Activated CD8-positive, alpha-beta memory T cell treated with anti-CD3 and anti-CD28 coated beads for 1 hour (primary cell): ENCODE measurements around the gene AVEN.

Experiments
- DNase-seq, 2 donors: peaks; one replicate each; pipeline ENCODE4 v3.0.0-alpha.2; 2020; ENCODE audit warnings: low read depth in 1 of 2; ENCODE audit errors: extremely low read depth in 1 of 2

AVEN gene

GRCh38 chr15:33987444-33987843, 51.6 kb downstream of the AVEN start:
- DNase-seq = no peak

GRCh38 chr15:33985751-33986150, 53.3 kb downstream of the AVEN start:
- no peak for DNase-seq

GRCh38 chr15:33985287-33985686, 53.7 kb downstream of the AVEN start:
- DNase-seq = no peak

GRCh38 chr15:33982516-33982915, 56.5 kb downstream of the AVEN start:
- DNase-seq = no peak

- no peak for DNase-seq
Measured at GRCh38 chr15:33980159-33980558, 58.8 kb downstream of the AVEN start.

- DNase-seq = no peak
Measured at GRCh38 chr15:33975022-33975565, 63.9 kb downstream of the AVEN start.

GRCh38 chr15:33971811-33972210, 67.2 kb downstream of the AVEN start:
- DNase-seq = no peak

GRCh38 chr15:33968821-33969220, 70.2 kb downstream of the AVEN start:
- no peak for DNase-seq

- no peak for DNase-seq
Measured at GRCh38 chr15:33968224-33968623, 70.8 kb downstream of the AVEN start, which contains the start of gene CHRM5. TSS of gene CHRM5 (plus strand) at chr15:33968497. CDS start at chr15:34062718, 94,221 bp downstream.

GRCh38 chr15:33964665-33965040, 74.4 kb downstream of the AVEN start:
- DNase-seq = no peak

- DNase-seq = no peak
Measured at GRCh38 chr15:33963831-33964664, 75.0 kb downstream of the AVEN start.

- DNase-seq = no peak
Measured at GRCh38 chr15:33960549-33960935, 78.5 kb downstream of the AVEN start.

- DNase-seq = no peak
Measured at GRCh38 chr15:33959844-33960548, 79.0 kb downstream of the AVEN start.

- no peak for DNase-seq
Measured at GRCh38 chr15:33956397-33956796, 82.6 kb downstream of the AVEN start.

- no peak for DNase-seq
Measured at GRCh38 chr15:33955945-33956344, 83.1 kb downstream of the AVEN start.

GRCh38 chr15:33946152-33946551, 92.9 kb downstream of the AVEN start:
- DNase-seq = no peak

- DNase-seq = no peak
Measured at GRCh38 chr15:33941279-33942063, 97.5 kb downstream of the AVEN start.

GRCh38 chr15:33934921-33935320, 104.1 kb downstream of the AVEN start:
- no peak for DNase-seq

GRCh38 chr15:33934396-33934795, 104.6 kb downstream of the AVEN start:
- DNase-seq = no peak

- no peak for DNase-seq
Measured at GRCh38 chr15:33932734-33933133, 106.3 kb downstream of the AVEN start.

GRCh38 chr15:33926260-33926659, 112.7 kb downstream of the AVEN start:
- DNase-seq = no peak
